GM19452 (cell line): Measurements from ENCODE around the gene ARMC3.
"Not testable (repeated sequence)": the region's sequence is repeated elsewhere in the genome, so short reads cannot be mapped to it uniquely, and the experiment has no call there.

Experiments
- ATAC-seq: cut with Tn5 transposase; IDR thresholded peaks from one replicate; pipeline ENCODE4 v1.9.1; 2021; ENCODE audit not compliant: unreplicated experiment

ARMC3 gene

GRCh38 chr10:23070913-23071218 is 143.0 kb downstream of the ARMC3 start:
- ATAC-seq = peak; percentile 63

GRCh38 chr10:23072593-23072992 is 144.7 kb downstream of the ARMC3 start:
- not testable (repeated sequence) for ATAC-seq

- ATAC-seq = no peak
Observed at GRCh38 chr10:23073527-23073926, 145.7 kb downstream of the ARMC3 start.

- ATAC-seq = no peak
Observed at GRCh38 chr10:23075672-23076071, 147.8 kb downstream of the ARMC3 start.

GRCh38 chr10:23078114-23078513 is 150.3 kb downstream of the ARMC3 start:
- no peak for ATAC-seq

GRCh38 chr10:23079700-23080099 is 151.8 kb downstream of the ARMC3 start:
- no peak for ATAC-seq

- ATAC-seq = no peak
Observed at GRCh38 chr10:23080262-23080661, 152.4 kb downstream of the ARMC3 start.

GRCh38 chr10:23081221-23081750 is 153.4 kb downstream of the ARMC3 start:
- ATAC-seq = no peak

GRCh38 chr10:23081891-23082290 is 154.0 kb downstream of the ARMC3 start:
- ATAC-seq = no peak
